Smooth muscle cell (in vitro differentiated cells): Measurements from ENCODE around the gene PIRT. TPM values are rescaled to one million over a fixed set of nuclear protein-coding genes. Genes with fewer than 3 reads are reported as not detected.

ENCODE experiments used
- DNase-seq: peaks from one replicate; lab custom pipeline; 2025; ENCODE audit not compliant: unreplicated experiment; lab: John Stamatoyannopoulos, UW
- H2AFZ ChIP-seq: fragments of 200-600 bp; sonication (generic); 2 replicates; pipeline ENCODE4 v1.6.0; 2016; ENCODE audit warnings: antibody characterized with exemption, low read depth, mild to moderate bottlenecking
- H3F3A ChIP-seq: fragments of 200-600 bp; sonication (generic); 2 replicates; pipeline ENCODE4 v1.6.0; 2017; ENCODE audit warnings: antibody characterized with exemption, low read depth
- H3K27ac ChIP-seq: fragments of 200-600 bp; sonication (generic); 2 replicates; pipeline ENCODE4 v1.5.1; 2016; ENCODE audit warnings: low read depth, mild to moderate bottlenecking
- H3K27me3 ChIP-seq: fragments of 200-600 bp; sonication (generic); 2 replicates; pipeline ENCODE4 v1.6.1; 2016; ENCODE audit warnings: low read depth, mild to moderate bottlenecking
- H3K36me3 ChIP-seq: fragments of 200-600 bp; sonication (generic); 2 replicates; pipeline ENCODE4 v1.5.1; 2016; ENCODE audit warnings: low read depth
- H3K4me1 ChIP-seq: fragments of 200-600 bp; sonication (generic); 2 replicates; pipeline ENCODE4 v1.5.1; 2016; ENCODE audit warnings: low read depth
- H3K4me2 ChIP-seq: fragments of 200-600 bp; sonication (generic); 2 replicates; pipeline ENCODE4 v1.6.0; 2016; ENCODE audit warnings: mild to moderate bottlenecking
- H3K4me3 ChIP-seq: fragments of 200-600 bp; sonication (generic); 2 replicates; pipeline ENCODE4 v1.5.1; 2016; ENCODE audit warnings: mild to moderate bottlenecking
- H3K79me2 ChIP-seq: fragments of 200-600 bp; sonication (generic); 2 replicates; pipeline ENCODE4 v1.6.0; 2016; ENCODE audit warnings: low read depth, mild to moderate bottlenecking
- H3K9ac ChIP-seq: fragments of 200-600 bp; sonication (generic); 2 replicates; pipeline ENCODE4 v1.6.0; 2016; ENCODE audit warnings: low read depth
- H3K9me3 ChIP-seq: fragments of 200-600 bp; sonication (generic); replicated peaks from 2 replicates; pipeline ENCODE4 v1.5.1; 2016; ENCODE audit warnings: low read depth
- H4K20me1 ChIP-seq: fragments of 200-600 bp; sonication (generic); 2 replicates; pipeline ENCODE4 v1.6.0; 2016; ENCODE audit warnings: low read depth
- WGBS: methylation state at CpG from one replicate; pipeline ENCODE4 v1.1.7; 2016; ENCODE audit warnings: low lambda C conversion rate; 5-methylcytosine and 5-hydroxymethylcytosine counted together
- polyA plus RNA-seq: library from polyadenylated mRNA; unstranded; fragments of >200 nt; fragmentation: Nextera tagmentation; extraction: Ambion mirVana; gene quantifications from 2 replicates; pipeline ENCODE4 v1.2.1, GENCODE V29; 2016
- total RNA-seq: library from RNA; depleted of rRNA; stranded (reverse); fragments of >200 nt; gene quantifications from 2 replicates; pipeline ENCODE4 v1.2.3, GENCODE V29; 2014
- TF ChIP-seq, protein P1 (sequence below): fragments of 200-600 bp; sonication (generic); IDR thresholded peaks from 2 replicates; pipeline ENCODE4 v1.5.1; 2017; ENCODE audit warnings: borderline replicate concordance, mild to moderate bottlenecking, antibody characterized with exemption; ENCODE audit not compliant: insufficient read depth, poor library complexity, severe bottlenecking

Gene PIRT
- total RNA-seq = not detected in 2 replicates
- polyA plus RNA-seq = not detected in 2 replicates

DNA sequence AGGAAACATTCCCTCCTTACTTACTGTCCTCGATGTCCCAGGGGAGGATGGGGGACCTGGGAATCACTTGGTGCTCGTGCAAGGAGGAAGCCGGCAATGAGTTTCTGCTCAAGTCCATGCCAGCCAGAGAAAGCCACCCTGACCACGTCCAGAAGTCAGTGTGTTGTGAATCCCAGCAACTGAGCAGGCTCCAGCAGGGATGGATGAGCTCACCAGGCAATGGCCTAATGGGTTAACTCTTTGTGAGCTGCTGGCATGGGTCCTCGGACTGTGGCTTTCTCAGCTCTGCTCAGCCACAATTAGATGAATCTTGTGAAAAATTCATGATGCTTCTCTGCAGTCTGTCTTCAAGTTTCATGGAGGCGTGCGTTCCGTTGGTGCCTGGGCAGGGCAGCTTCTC is at the start of gene PIRT:
PIRT (minus strand) TSS at position 167 of the 400 bp plus-strand sequence. CDS start 12,442 bp downstream, outside the sequence.
- no peaks in the 10 kb centered on the region for H3K9me3 ChIP-seq
- no peak within 1 kb of the TSS for H2AFZ ChIP-seq
- TF ChIP-seq, protein P1, sequence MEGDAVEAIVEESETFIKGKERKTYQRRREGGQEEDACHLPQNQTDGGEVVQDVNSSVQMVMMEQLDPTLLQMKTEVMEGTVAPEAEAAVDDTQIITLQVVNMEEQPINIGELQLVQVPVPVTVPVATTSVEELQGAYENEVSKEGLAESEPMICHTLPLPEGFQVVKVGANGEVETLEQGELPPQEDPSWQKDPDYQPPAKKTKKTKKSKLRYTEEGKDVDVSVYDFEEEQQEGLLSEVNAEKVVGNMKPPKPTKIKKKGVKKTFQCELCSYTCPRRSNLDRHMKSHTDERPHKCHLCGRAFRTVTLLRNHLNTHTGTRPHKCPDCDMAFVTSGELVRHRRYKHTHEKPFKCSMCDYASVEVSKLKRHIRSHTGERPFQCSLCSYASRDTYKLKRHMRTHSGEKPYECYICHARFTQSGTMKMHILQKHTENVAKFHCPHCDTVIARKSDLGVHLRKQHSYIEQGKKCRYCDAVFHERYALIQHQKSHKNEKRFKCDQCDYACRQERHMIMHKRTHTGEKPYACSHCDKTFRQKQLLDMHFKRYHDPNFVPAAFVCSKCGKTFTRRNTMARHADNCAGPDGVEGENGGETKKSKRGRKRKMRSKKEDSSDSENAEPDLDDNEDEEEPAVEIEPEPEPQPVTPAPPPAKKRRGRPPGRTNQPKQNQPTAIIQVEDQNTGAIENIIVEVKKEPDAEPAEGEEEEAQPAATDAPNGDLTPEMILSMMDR = no peak
- H3F3A ChIP-seq = no peaks in the 10 kb centered on the region
- no peak for DNase-seq
- no peaks in the 10 kb centered on the region for H4K20me1 ChIP-seq
- no peaks in the 10 kb centered on the region for H3K36me3 ChIP-seq
- H3K4me2 ChIP-seq = no peak within 1 kb of the TSS
- no peaks in the 10 kb centered on the region for H3K27me3 ChIP-seq
- H3K4me1 ChIP-seq = no peaks in the 10 kb centered on the region
- 73% methylated on average over 8 of the region's 8 CpGs for WGBS
- no peak within 1 kb of the TSS for H3K9ac ChIP-seq
- no peak within 1 kb of the TSS for H3K27ac ChIP-seq
- H3K79me2 ChIP-seq = no peaks in the 10 kb centered on the region
- no peak within 1 kb of the TSS for H3K4me3 ChIP-seq

DNA sequence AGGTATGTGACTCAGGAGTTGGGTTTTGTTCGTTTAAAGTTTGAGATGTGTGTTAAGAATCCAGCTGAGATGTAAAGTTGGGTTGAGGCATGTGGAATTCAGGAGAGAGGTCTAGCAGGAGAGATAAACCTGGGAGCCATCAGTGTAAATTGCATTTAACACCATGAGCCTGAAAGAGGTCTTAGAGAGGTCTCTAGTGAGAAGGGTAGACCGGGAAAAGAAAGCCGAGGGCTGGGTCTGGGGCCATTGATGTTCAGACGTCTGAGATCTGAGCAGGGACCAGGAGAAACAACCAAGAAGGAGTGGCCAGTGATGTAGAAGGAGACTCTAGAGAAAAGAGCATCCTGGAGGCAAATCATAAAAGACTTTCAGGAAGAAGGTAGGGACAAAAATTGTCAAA is 44.1 kb upstream of the PIRT start:
- no peak for DNase-seq
- 52% methylated on average over 4 of the region's 4 CpGs for WGBS
- Histone ChIP-seq H3K4me2 (no peak overlapping the region), H3K4me3 (no peak overlapping the region), H3K4me1 (no peaks in the 10 kb centered on the region), H3K9me3 (no peaks in the 10 kb centered on the region), H4K20me1 (no peaks in the 10 kb centered on the region), H3F3A (no peaks in the 10 kb centered on the region), H3K27ac (no peak overlapping the region), H3K9ac (no peak overlapping the region), H3K36me3 (no peaks in the 10 kb centered on the region), H2AFZ (no peak overlapping the region), H3K27me3 (peaks cover 35% of the 10 kb centered on the region), H3K79me2 (no peaks in the 10 kb centered on the region)
- TF ChIP-seq, protein P1 = no peak

DNA sequence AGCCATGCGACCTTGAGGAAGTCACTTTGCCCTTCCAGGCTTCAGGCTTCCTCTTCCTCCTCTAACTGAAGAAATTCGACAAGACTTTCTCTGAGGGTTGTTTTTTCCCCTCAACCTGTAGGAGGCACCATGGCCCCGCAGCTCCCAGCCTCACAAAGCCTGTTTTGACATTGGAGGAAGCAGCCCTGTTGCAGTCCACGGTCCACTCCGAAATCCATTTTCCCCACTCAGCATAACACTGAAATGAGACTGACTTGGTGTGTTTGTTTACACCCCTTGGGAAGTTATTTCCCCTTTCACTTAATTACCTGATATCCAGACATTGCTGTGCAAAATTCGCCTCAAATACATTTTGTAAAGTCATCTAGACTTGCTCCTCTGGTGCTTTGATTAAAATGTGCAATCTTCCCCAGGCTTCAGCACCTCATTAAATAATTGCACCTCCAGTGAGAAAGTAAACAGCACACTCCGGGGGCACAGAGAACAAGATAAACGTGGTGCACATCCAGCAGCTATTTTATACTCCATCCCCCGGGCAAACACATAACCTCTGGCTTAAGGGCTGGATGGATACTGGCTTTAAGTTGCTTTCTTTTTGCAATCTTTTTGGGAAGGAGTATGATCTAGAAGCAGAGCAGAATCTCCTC is 41.4 kb upstream of the PIRT start:
- H4K20me1 ChIP-seq = no peaks in the 10 kb centered on the region
- H3K4me2 ChIP-seq = no peak overlapping the region
- no peaks in the 10 kb centered on the region for H3K9me3 ChIP-seq
- H3K27me3 ChIP-seq = peaks cover 39% of the 10 kb centered on the region
- TF ChIP-seq, protein P1 = peak; percentile 49
- no peaks in the 10 kb centered on the region for H3K36me3 ChIP-seq
- no peak overlapping the region for H2AFZ ChIP-seq
- no peaks in the 10 kb centered on the region for H3K4me1 ChIP-seq
- no peak for DNase-seq
- WGBS = 41% methylated on average over 9 of the region's 9 CpGs
- H3K9ac ChIP-seq = no peak overlapping the region
- no peak overlapping the region for H3K27ac ChIP-seq
- H3K4me3 ChIP-seq = no peak overlapping the region
- no peaks in the 10 kb centered on the region for H3F3A ChIP-seq
- no peaks in the 10 kb centered on the region for H3K79me2 ChIP-seq
